Kidney (tissue), 14 donors: ENCODE measurements around the gene HOXD11. TPM values are rescaled to one million over a fixed set of nuclear protein-coding genes. Genes with fewer than 3 reads are reported as not detected.
A peak's percentile ranks its signal among the peaks of the same experiment; 100 is the strongest.

ENCODE experiments used
- DNase-seq, 5 donors: peaks; one replicate each; pipeline ENCODE4 v3.0.0-alpha.2; 2013 to 2020
- FAIRE-seq: peaks from 2 replicates; lab custom pipeline; 2012; peaks lifted over from hg19 to GRCh38; lab: Jason Lieb, UNC
- H3K27ac ChIP-seq, 2 donors: one replicate each; pipeline ENCODE4 v1.7.0; 2013; ENCODE audit warnings: low read depth in 2 of 2, low read length in 2 of 2, inconsistent platforms in 1 of 2
- H3K27me3 ChIP-seq: one replicate; pipeline ENCODE4 v1.7.1; 2013; ENCODE audit warnings: low read length, inconsistent platforms; ENCODE audit not compliant: control insufficient read depth, insufficient read depth
- H3K36me3 ChIP-seq, 3 donors: one replicate each; pipeline versions ENCODE4 v1.7.0 to v1.7.1; 2013; ENCODE audit warnings: low read length in 3 of 3, control low read depth in 1 of 3, inconsistent platforms in 1 of 3; ENCODE audit not compliant: insufficient read depth in 3 of 3, control insufficient read depth in 2 of 3
- H3K4me1 ChIP-seq, 3 donors: one replicate each; pipeline versions ENCODE4 v1.7.0 to v1.7.1; 2013; ENCODE audit warnings: low read length in 3 of 3, inconsistent platforms in 1 of 3, low read depth in 1 of 3; ENCODE audit not compliant: control insufficient read depth in 2 of 3, insufficient read depth in 2 of 3
- H3K4me3 ChIP-seq, 3 donors: one replicate each; pipeline versions ENCODE4 v1.7.0 to v1.8.1; 2013; ENCODE audit warnings: low read length in 3 of 3, control low read depth in 1 of 3, inconsistent platforms in 1 of 3
- H3K9ac ChIP-seq, 3 donors: one replicate each; pipeline versions ENCODE4 v1.7.0 to v1.7.1; 2013; ENCODE audit warnings: low read length in 3 of 3, control low read depth in 1 of 3, inconsistent platforms in 1 of 3
- H3K9me3 ChIP-seq, 3 donors: one replicate each; pipeline versions ENCODE4 v1.7.0 to v1.7.1; 2013; ENCODE audit warnings: low read length in 3 of 3, control low read depth in 1 of 3, inconsistent platforms in 1 of 3; ENCODE audit not compliant: control insufficient read depth in 2 of 3, insufficient read depth in 1 of 3
- intact Hi-C: fragments of 100-400 bp; cut with DNase I; formaldehyde crosslinking; loops from one replicate; pipeline ENCODE4 v1.11.1; 2022
- polyA plus RNA-seq: library from polyadenylated mRNA; stranded (reverse); fragments of 350-450 nt; fragmentation: Illumina TruSeq; extraction: RNeasy Lipid Tissue Mini Kit (QIAGEN cat#74804); gene quantifications from one replicate; pipeline ENCODE4 v1.2.3, GENCODE V29; 2014; ENCODE audit warnings: low read depth, low replicate concordance; ENCODE audit not compliant: insufficient read depth
- total RNA-seq: library from RNA; stranded (reverse); fragmentation: NEBNext Ultra II Directional; extraction: Animal tissue kit (Norgen Biotek cat#: 25700); gene quantifications from one replicate; pipeline ENCODE4 v1.2.1, GENCODE V29; 2021
- TF ChIP-seq, protein P1 (sequence below): IDR thresholded peaks from 3 replicates; pipeline ENCODE4 v1.5.1; 2012; ENCODE audit warnings: mild to moderate bottlenecking, moderate library complexity, borderline replicate concordance; ENCODE audit not compliant: insufficient read depth; ENCODE audit errors: extremely low read depth
- donor health status: control.
- donor health status: control.
- donor health status: control.
- donor health status: control.
- donor health status: control.
- donor health status: DM: yes; HTN: yes; CAD: no.
- donor health status: Normal renal cell carcinoma (clear cell type).

Gene HOXD11
- total and polyA plus RNA-seq, 2 donors from 2014 or later: 5.8 to 15.9 TPM

- intact Hi-C loops: loop anchor here (5.0 to 10.0 kb wide), 2 partner anchors 410 to 727 kb away; no protein-coding TSS in a partner anchor
- H3K4me1 ChIP-seq: peaks cover 0 to 9% (median 5%) of the 10 kb centered on the region in 3 donors
- peaks cover 84% of the 10 kb centered on the region for H3K27me3 ChIP-seq
- H3K4me3 ChIP-seq: no peak overlapping the region
- FAIRE-seq (no peak), DNase-seq (peak in 1 of 5 donors; percentile 41)
- no peaks in the 10 kb centered on the region for H3K36me3 ChIP-seq
- no peak overlapping the region for H3K9ac ChIP-seq
- H3K9me3 ChIP-seq: no peaks in the 10 kb centered on the region
- no peak overlapping the region for H3K27ac ChIP-seq
- TF ChIP-seq, protein P1, sequence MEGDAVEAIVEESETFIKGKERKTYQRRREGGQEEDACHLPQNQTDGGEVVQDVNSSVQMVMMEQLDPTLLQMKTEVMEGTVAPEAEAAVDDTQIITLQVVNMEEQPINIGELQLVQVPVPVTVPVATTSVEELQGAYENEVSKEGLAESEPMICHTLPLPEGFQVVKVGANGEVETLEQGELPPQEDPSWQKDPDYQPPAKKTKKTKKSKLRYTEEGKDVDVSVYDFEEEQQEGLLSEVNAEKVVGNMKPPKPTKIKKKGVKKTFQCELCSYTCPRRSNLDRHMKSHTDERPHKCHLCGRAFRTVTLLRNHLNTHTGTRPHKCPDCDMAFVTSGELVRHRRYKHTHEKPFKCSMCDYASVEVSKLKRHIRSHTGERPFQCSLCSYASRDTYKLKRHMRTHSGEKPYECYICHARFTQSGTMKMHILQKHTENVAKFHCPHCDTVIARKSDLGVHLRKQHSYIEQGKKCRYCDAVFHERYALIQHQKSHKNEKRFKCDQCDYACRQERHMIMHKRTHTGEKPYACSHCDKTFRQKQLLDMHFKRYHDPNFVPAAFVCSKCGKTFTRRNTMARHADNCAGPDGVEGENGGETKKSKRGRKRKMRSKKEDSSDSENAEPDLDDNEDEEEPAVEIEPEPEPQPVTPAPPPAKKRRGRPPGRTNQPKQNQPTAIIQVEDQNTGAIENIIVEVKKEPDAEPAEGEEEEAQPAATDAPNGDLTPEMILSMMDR: no peak
Measured at GRCh38 chr2:176094349-176094748, 12.7 kb upstream of the HOXD11 start.

- FAIRE-seq (no peak), DNase-seq (no peak)
- no peaks in the 10 kb centered on the region for H3K9me3 ChIP-seq
- H3K4me1 ChIP-seq: peaks cover 0 to 9% (median 5%) of the 10 kb centered on the region in 3 donors
- TF ChIP-seq, protein P1: no peak
- H3K4me3 ChIP-seq: no peak overlapping the region
- no peak overlapping the region for H3K27ac ChIP-seq
- H3K9ac ChIP-seq: no peak overlapping the region
- intact Hi-C loops: loop anchor here (10.0 kb wide), 1 partner anchor 411 kb away; no protein-coding TSS in a partner anchor
- H3K36me3 ChIP-seq: no peaks in the 10 kb centered on the region
- H3K27me3 ChIP-seq: peaks cover 80% of the 10 kb centered on the region
Measured at GRCh38 chr2:176095421-176095820, 11.7 kb upstream of the HOXD11 start.

DNA sequence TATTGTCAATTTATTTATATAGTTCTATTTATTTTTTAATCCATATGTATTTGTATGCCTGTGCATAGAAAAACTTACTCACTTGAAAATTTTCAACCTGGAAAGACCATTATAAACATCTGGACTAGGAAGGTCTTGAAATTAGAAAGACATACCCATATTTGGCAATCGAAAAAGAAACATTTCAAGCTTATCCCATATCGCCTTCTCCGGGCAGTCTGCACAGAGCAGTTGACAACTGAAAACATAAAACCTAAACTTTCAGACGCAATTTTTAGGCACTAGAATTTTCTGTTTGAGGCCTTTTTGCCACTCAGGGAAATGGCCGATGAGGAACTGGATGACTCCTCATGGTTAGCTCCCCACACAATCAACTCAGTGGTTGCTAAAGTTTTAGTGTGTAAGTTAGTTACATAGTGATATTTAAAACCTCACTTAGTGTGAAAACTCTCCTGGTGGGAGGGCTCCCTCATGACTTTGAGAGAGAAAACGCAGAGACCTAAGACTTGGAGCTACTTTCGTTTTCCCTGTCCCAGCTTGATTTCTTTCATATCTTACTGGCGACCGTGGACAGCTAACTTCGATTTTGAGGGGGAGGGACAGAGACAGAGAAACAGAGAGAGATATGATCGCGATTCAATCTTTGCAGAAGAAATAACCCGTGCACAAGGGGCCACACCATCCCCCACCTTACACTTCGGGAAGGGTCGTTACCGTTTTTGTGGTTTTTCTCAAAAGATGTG is 10.7 kb upstream of the HOXD11 start:
- H3K27ac ChIP-seq: no peak overlapping the region
- H3K4me1 ChIP-seq: peaks cover 0 to 9% (median 5%) of the 10 kb centered on the region in 3 donors
- H3K27me3 ChIP-seq: peaks cover 76% of the 10 kb centered on the region
- no peaks in the 10 kb centered on the region for H3K36me3 ChIP-seq
- peak overlapping the region in 2 of 3 donors; percentile 32 to 62 for H3K4me3 ChIP-seq
- FAIRE-seq: no peak
- intact Hi-C loops: loop anchor here (10.0 kb wide), 1 partner anchor 412 kb away; no protein-coding TSS in a partner anchor
- DNase-seq: peak in 4 of 5 donors; percentile 42 to 75 (median 56)
- TF ChIP-seq, protein P1: no peak
- no peaks in the 10 kb centered on the region for H3K9me3 ChIP-seq
- H3K9ac ChIP-seq: no peak overlapping the region
